ENCODE measurements around the gene SACS. TPM values are rescaled to one million over a fixed set of nuclear protein-coding genes. Genes with fewer than 3 reads are reported as not detected.

Gene SACS
- polyA plus RNA-seq, 1 donor from 2014 or later, result 4.2 TPM

DNA sequence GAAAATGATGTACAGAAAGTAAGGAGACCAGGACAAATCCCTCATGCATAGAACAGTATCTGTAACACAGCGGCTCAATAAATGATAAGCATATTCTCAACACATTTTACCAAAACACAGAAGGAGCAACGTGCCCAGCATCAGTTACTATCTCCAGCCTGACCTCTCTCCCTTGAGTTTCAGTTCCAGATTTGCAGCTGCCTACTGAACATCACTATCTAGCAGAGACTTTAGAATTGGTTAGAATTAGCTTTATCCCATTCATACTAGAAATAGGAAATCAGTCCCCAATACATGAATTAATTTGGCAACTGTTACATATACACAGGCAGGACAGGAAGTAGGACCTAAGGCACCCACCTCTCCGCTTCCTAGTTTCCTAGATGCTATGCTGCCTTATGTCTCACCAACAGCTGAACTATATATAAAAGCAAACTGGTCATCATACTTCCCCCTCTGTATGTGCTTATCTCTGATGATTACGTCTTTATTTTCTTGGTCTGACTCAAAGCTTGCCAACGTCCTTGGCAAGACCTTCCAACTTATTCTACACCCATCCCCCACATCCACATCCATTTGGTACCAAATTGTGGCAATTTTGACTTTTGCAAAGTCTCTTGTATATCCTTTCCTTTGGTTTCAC lies 61.1 kb downstream of the SACS start:
- Mint-ChIP-seq H3K4me1 (peaks cover 19 to 30% (median 23%) of the 10 kb centered on the region in 3 donors), H3K4me3 (peak overlapping the region in 2 of 4 donors; percentile 18 to 76), H3K27me3 (no peaks in the 10 kb centered on the region), H3K9me3 (no peaks in the 10 kb centered on the region), H3K36me3 (peaks cover 7% of the 10 kb centered on the region), H3K27ac (peak overlapping the region in 1 of 3 donors; percentile 69)

DNA sequence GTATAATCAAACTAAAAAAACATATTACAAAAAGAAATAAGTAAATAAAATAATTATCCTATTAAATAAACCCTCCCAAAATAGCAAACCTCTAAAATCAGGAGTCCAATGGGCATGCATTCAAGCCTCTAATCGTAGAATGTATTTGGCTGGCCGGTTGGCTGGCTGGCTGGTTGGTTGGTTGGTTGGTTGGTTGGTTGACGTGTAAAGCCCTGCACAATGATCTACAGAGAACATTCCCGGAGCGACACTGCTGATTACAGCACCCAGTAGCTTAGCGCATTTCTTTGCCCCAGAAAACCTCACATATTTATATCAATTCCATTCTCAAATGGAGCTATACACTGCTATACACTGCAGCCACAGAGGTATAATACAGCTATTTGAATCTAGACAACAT lies 65.6 kb downstream of the SACS start:
- peaks cover 9 to 12% (median 11%) of the 10 kb centered on the region in 3 donors for H3K4me1 Mint-ChIP-seq
- H3K27me3 Mint-ChIP-seq, result no peaks in the 10 kb centered on the region
- H3K27ac Mint-ChIP-seq, result no peak overlapping the region
- H3K9me3 Mint-ChIP-seq, result no peaks in the 10 kb centered on the region
- no peak overlapping the region for H3K4me3 Mint-ChIP-seq
- H3K36me3 Mint-ChIP-seq, result peaks cover 25% of the 10 kb centered on the region

DNA sequence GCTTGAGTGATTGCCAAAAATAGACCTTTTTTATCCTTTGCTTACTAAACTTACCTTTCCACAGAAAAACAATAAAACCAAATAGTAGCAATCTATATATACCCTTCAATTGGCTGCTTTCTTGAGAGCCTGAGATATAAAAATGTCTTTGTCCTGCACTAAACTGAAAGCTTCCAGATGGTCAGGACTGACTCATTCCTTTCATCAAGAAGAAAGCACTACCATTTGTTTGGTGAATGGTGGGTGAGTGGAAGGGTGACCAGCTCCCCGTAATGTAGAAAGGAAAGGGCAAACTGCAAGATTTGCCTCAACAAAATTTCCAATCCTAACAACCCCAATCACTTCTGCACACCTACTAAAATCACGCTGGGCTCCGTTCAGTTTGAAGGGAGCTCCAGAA lies 67.8 kb downstream of the SACS start:
- no peak overlapping the region for H3K4me3 Mint-ChIP-seq
- no peaks in the 10 kb centered on the region for H3K9me3 Mint-ChIP-seq
- peaks cover 28% of the 10 kb centered on the region for H3K36me3 Mint-ChIP-seq
- no peaks in the 10 kb centered on the region for H3K27me3 Mint-ChIP-seq
- no peaks in the 10 kb centered on the region for H3K4me1 Mint-ChIP-seq
- no peak overlapping the region for H3K27ac Mint-ChIP-seq

DNA sequence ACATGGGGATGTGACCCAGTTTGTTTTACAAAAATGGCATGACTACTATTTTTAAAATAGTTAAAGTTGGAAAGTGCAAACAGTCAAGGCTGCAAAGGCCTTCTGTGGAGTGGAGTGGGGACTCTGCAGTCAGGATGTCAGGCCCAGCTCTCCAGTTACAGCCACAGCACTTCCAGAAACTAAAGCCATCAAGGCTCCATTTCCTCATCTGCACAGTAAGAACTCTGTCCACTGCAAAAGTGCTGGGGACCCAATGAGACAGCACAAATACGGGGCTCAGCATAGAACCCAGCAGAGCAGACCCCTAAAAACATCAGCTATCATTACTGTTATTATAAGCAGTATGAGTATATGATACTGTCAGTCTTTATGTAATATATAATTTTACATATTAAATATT lies 73.6 kb downstream of the SACS start:
- H3K27ac Mint-ChIP-seq, result no peak overlapping the region
- peaks cover 0 to 2% (median 0%) of the 10 kb centered on the region in 3 donors for H3K4me1 Mint-ChIP-seq
- H3K9me3 Mint-ChIP-seq, result no peaks in the 10 kb centered on the region
- H3K27me3 Mint-ChIP-seq, result no peaks in the 10 kb centered on the region
- no peak overlapping the region for H3K4me3 Mint-ChIP-seq
- peaks cover 21% of the 10 kb centered on the region for H3K36me3 Mint-ChIP-seq

DNA sequence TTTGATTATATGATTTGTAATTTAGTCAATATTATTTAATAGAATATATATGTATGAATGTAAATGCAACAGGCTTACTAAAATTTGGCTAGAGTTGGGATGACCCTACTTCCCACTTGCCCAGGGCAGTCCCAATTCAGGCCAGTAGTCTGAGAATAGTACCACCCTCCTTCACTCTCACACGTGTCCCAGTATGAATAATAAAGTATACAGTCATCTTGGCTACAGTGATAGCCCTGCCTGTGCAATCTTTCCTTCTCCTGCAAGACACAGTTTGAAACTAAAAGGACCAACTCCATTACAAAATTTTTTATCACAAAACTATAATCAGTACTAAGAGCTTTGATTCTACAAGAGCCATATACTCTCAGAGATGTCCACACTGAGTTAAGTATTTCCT lies 76.2 kb downstream of the SACS start:
- Mint-ChIP-seq H3K9me3 (no peaks in the 10 kb centered on the region), H3K27me3 (no peaks in the 10 kb centered on the region), H3K27ac (no peak overlapping the region), H3K36me3 (peaks cover 16% of the 10 kb centered on the region), H3K4me3 (no peak overlapping the region), H3K4me1 (peaks cover 0 to 2% (median 2%) of the 10 kb centered on the region in 3 donors)

DNA sequence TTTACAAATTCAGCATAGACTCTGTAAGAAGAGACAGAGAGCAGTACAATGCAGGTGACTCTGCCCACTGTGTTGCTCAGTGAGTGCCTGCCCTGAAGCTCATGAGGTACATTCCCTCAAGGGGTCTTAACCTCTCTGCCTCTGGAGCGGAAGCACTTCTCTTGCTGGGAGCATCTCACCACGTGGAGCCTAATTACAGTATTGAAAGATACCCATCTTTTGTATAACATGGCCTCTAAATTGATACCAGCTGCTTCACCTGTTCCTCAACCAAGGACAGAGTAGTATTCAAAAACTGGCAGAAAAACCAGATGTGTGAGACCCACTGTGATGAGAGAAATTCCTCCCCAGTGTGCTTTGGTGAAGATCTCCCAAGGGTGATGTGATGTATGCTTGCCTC lies 77.1 kb downstream of the SACS start:
- Mint-ChIP-seq H3K36me3 (peaks cover 17% of the 10 kb centered on the region), H3K27me3 (no peaks in the 10 kb centered on the region)

DNA sequence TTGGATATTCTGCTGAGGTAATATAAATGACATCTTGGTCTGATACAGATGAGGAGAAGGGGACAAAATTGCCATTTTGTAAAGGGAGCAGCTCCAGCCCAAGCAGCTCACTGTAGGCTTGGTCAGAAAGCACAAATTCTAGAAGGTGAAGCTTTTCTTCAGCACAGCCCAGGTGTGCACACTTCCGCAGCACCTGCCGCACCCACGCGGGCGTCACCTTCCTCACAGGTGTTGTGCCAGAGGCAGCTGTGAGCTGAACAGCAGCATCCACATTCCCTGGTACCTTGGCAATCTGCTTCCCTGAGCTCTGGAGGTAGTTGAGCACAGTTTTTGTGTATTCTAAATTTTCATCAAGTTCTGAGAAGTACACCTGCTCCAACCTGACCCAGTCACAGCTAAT lies 79.0 kb downstream of the SACS start:
- H3K27ac Mint-ChIP-seq, result peak overlapping the region in 1 of 3 donors; percentile 55
- H3K36me3 Mint-ChIP-seq, result peaks cover 16% of the 10 kb centered on the region
- no peaks in the 10 kb centered on the region for H3K9me3 Mint-ChIP-seq
- H3K4me3 Mint-ChIP-seq, result no peak overlapping the region
- no peaks in the 10 kb centered on the region for H3K27me3 Mint-ChIP-seq
- H3K4me1 Mint-ChIP-seq, result peaks cover 0 to 2% (median 0%) of the 10 kb centered on the region in 3 donors

More for the DNA sequence above, 77.1 kb downstream of the SACS start:
- Mint-ChIP-seq H3K27ac (no peak overlapping the region), H3K9me3 (no peaks in the 10 kb centered on the region), H3K4me3 (no peak overlapping the region), H3K4me1 (peaks cover 0 to 2% (median 2%) of the 10 kb centered on the region in 3 donors)

DNA sequence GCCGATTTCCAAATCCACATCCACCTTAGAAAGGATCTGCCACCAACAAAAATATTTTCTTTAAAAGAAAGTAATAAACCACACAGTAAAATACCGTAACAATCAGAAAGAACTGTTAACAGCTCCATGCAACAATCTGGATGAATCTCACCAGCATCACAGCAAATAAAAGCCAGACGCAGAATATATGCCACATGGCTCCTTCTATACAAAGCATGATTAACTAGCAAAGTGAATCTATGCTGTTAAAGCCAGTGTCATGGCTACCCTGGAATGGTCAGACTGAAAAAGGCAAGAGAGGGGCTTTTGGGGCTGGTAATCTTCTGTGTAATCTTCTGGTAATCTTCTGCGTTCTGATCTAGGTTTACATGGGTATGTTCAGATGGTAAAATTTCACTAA lies 81.3 kb downstream of the SACS start:
- H3K4me1 Mint-ChIP-seq, result peaks cover 0 to 5% (median 2%) of the 10 kb centered on the region in 3 donors
- H3K9me3 Mint-ChIP-seq, result no peaks in the 10 kb centered on the region
- no peak overlapping the region for H3K27ac Mint-ChIP-seq
- no peaks in the 10 kb centered on the region for H3K27me3 Mint-ChIP-seq
- no peak overlapping the region for H3K4me3 Mint-ChIP-seq
- peaks cover 22% of the 10 kb centered on the region for H3K36me3 Mint-ChIP-seq

DNA sequence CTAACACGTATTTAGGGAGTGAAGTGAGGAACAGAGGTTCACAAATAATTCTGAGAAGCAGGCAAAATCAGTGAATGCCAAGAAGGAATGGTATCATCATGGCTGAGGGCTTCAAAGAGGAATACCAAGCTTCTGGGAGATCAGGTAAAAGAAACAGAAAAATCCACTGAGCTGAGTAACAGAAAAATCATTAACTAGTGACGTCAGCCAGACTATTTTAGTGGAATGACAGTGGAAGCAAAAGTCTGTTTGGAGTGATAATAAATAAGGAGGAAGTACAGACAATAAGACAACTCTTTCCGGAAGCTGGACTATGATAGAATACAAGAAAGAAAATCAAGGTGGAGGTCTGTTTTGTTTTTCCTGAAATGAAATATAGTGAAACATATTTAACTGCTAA lies 83.5 kb downstream of the SACS start:
- Mint-ChIP-seq H3K9me3 (no peaks in the 10 kb centered on the region), H3K4me1 (peaks cover 0 to 5% (median 4%) of the 10 kb centered on the region in 3 donors), H3K4me3 (no peak overlapping the region), H3K36me3 (peaks cover 27% of the 10 kb centered on the region), H3K27me3 (no peaks in the 10 kb centered on the region), H3K27ac (no peak overlapping the region)

DNA sequence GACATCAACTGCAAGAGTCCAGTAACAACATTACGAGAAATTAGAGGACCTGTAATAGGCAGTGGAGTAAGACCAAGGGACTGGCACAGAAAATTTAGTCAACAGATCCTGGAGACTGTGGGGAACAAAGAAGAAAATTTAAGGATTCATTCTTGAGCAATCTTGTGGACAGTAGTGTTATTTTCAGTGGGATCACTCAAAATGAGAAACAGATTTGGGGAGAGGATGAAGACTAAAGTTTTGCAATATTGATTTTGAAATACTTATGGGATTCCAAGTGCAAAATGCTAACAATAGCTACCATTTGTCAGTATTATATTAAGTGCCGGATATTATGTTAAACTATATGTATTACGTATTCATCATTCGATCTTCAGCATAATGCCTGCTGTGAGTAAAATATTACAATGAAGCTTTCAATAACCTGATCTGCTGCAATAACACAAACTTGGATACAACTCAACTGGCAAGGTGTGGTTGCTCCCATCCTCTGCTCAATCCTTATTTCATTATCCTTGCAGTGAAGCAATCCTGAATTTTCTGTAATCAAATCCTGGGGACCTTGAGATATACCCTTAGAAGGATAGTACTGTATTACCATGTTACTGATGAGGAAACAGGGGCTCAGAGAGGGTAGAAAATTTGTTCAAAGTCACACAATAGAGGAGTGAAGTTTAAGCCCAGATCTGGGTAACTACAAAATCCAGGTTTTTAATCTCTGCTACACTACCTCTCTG lies 84.2 kb downstream of the SACS start:
- H3K36me3 Mint-ChIP-seq, result peaks cover 28% of the 10 kb centered on the region
- H3K9me3 Mint-ChIP-seq, result no peaks in the 10 kb centered on the region
- H3K4me1 Mint-ChIP-seq, result peaks cover 0 to 4% (median 4%) of the 10 kb centered on the region in 3 donors
- H3K27me3 Mint-ChIP-seq, result no peaks in the 10 kb centered on the region
- H3K4me3 Mint-ChIP-seq, result no peak overlapping the region
- H3K27ac Mint-ChIP-seq, result no peak overlapping the region

DNA sequence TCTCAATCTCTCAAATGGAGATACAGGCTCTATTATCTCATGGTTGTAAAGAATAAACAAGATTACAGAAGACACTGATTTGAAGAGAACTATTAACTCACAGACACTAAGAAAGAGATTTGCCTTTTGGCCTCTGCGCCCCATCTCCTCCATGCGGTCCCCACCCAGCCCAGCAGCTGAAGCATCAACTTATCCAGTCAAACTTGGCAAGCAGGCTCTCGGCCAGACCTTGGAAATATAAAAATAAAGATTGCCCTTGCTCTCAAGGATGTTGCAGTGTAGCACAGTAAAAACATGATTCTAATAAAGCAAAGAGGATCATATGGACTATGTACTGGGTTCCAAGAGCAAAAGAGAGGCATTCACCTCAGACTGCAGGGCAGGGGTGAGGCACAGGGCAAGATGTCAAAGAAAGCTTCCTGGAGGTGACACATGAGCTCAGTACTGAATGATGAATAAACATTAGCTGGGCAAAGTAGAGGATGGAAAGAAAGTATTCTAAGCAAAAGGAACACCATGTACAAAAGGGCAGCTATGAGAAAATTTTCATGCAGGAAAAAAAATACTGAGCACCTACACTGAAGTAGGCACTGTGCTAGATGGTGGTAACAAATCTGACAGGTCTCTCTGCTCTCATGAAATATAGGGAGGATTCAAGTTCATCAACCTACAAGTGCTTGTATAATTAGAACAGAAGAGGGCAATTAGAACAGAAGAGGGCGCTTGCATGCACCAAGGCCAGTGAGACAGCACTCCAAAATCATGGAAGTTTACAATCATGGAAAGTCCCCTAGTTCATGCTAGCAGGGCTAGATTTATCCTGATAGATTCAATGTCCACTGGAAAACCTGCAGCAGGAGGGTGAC lies 85.0 kb downstream of the SACS start:
- Mint-ChIP-seq H3K27ac (no peak overlapping the region), H3K27me3 (no peaks in the 10 kb centered on the region), H3K4me3 (no peak overlapping the region), H3K36me3 (peaks cover 32% of the 10 kb centered on the region), H3K4me1 (peaks cover 0 to 4% (median 3%) of the 10 kb centered on the region in 3 donors), H3K9me3 (no peaks in the 10 kb centered on the region)

DNA sequence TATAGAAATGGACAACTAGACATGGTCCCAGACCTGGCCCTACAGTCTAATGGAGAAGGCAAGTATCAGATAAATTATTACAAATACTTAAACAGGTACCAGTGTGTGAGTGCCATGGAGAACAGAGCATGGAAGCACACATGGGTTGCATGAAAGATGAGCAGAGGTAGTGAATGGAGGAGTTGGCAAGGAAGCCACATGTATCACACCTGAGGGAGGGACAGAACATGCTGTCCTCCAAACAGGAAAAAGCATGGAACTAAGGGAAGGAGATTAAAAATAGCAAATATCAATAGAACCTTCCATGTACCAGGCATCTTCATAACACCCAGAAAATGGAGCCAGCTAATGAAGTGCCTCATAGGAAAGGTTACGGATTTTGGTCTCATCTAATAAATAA lies 85.9 kb downstream of the SACS start:
- H3K27me3 Mint-ChIP-seq, result no peaks in the 10 kb centered on the region
- peaks cover 32% of the 10 kb centered on the region for H3K36me3 Mint-ChIP-seq
- no peak overlapping the region for H3K4me3 Mint-ChIP-seq
- no peak overlapping the region for H3K27ac Mint-ChIP-seq
- H3K4me1 Mint-ChIP-seq, result peaks cover 0 to 4% (median 3%) of the 10 kb centered on the region in 3 donors
- H3K9me3 Mint-ChIP-seq, result no peaks in the 10 kb centered on the region

DNA sequence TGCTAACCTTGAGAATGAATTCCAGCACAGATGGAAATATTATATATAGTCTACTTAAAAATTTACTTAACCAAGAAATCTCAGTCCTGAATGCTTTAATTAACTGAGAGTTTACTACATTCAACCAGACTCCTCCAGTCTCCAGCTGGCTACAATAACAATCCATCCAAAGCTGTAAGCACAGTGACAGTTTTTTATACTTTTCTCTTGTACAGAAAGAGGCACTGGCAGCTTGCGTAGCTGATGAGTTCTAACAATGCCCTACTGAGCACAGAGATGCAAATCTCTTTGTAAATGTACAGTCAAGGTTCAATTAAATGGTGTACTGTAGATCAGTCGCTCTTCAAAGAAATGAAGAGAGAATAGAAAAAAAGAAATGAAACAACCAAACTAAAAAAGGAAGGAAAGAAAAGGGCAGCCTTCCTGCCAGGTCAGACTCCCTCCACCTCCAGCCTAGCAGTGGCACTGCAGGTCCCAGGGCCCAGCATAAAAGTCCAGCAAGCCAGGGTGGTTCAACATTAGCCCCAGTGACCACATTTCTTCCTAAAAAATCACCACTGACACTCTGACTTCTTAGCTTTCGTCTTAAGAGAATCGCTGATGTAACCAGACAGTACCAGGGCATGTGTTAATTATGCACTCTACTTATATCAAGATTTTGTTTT lies 88.4 kb downstream of the SACS start:
- H3K36me3 Mint-ChIP-seq, result peaks cover 33% of the 10 kb centered on the region
- H3K9me3 Mint-ChIP-seq, result peaks cover 0 to 3% (median 0%) of the 10 kb centered on the region in 3 donors
- no peaks in the 10 kb centered on the region for H3K27me3 Mint-ChIP-seq
- peaks cover 0 to 4% (median 3%) of the 10 kb centered on the region in 3 donors for H3K4me1 Mint-ChIP-seq
- H3K27ac Mint-ChIP-seq, result no peak overlapping the region
- H3K4me3 Mint-ChIP-seq, result peak overlapping the region in 1 of 4 donors; percentile 71

DNA sequence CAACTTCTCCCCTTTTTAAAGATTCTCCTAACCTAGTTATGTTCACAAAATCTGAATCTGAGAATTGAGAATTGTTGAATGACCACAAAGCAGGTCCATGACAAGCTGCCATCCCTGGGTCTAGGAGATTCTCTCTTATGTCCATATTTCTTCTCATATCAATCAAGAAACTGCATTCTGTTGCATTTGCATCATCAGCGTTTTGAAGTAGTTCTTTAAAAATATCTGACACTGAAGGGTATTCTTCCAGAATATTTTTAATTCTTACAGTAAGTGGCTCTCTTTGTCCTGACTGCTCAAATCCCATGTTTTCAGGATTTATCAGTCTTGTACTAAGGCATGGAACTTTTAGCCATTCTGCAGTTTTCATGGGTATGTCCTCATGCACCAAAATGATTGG lies 94.3 kb downstream of the SACS start:
- H3K27me3 Mint-ChIP-seq, result no peaks in the 10 kb centered on the region
- no peak overlapping the region for H3K27ac Mint-ChIP-seq
- H3K4me1 Mint-ChIP-seq, result no peaks in the 10 kb centered on the region
- peaks cover 3 to 13% (median 12%) of the 10 kb centered on the region in 3 donors for H3K9me3 Mint-ChIP-seq
- no peak overlapping the region for H3K4me3 Mint-ChIP-seq
- H3K36me3 Mint-ChIP-seq, result peaks cover 24% of the 10 kb centered on the region
